Measurements from ENCODE around the gene TRAPPC12. TPM values are rescaled to one million over a fixed set of nuclear protein-coding genes. Genes with fewer than 3 reads are reported as not detected.

Gene TRAPPC12
- total and polyA plus RNA-seq, 12 donors: 71.9 to 256 (median 89.6) TPM

GRCh38 chr2:3476321-3476984, 97.0 kb downstream of the TRAPPC12 start:
- Histone ChIP-seq H3K9me3 (no peaks in the 10 kb centered on the region), H3K36me3 (peaks cover 0 to 97% (median 13%) of the 10 kb centered on the region in 9 donors), H3K4me1 (peaks cover under 1 to 20% (median 14%) of the 10 kb centered on the region in 9 donors), H3K27ac (no peak overlapping the region), H3K27me3 (no peaks in the 10 kb centered on the region), H3K4me3 (no peak overlapping the region)
- intact Hi-C loops (cut with DNase I): no loop called here
- TF ChIP-seq CTCF (IDR thresholded peaks at IDR 0.05): no peak
- WGBS, 2 donors: 73 to 82% methylated on average over 14 of the region's 14 CpGs
- ATAC-seq (no peak), DNase-seq (no peak)

- 57 to 75% methylated on average over 5 of the region's 5 CpGs for WGBS, 2 donors
- DNase-seq (no peak), ATAC-seq (no peak)
- no peak overlapping the region for H3K4me3 ChIP-seq
- no peaks in the 10 kb centered on the region for H3K9me3 ChIP-seq
- no peaks in the 10 kb centered on the region for H3K27me3 ChIP-seq
- H3K4me1 ChIP-seq: peaks cover 0 to 15% (median 9%) of the 10 kb centered on the region in 9 donors
- peaks cover 0 to 97% (median 13%) of the 10 kb centered on the region in 9 donors for H3K36me3 ChIP-seq
- H3K27ac ChIP-seq: no peak overlapping the region
- no peak for TF ChIP-seq CTCF (IDR thresholded peaks at IDR 0.05)
- intact Hi-C loops (cut with DNase I): no loop called here
These were observed 97.5 kb downstream of the TRAPPC12 start for GRCh38 chr2:3476985-3477327.

- DNase-seq: no peak
- Histone ChIP-seq H3K4me3 (no peak overlapping the region), H3K27ac (no peak overlapping the region), H3K27me3 (no peaks in the 10 kb centered on the region), H3K36me3 (peaks cover 0 to 97% (median 13%) of the 10 kb centered on the region in 9 donors), H3K4me1 (peaks cover 0 to 3% (median 0%) of the 10 kb centered on the region in 9 donors), H3K9me3 (no peaks in the 10 kb centered on the region)
- intact Hi-C loops (cut with DNase I): no loop called here
- no peak for ATAC-seq
- TF ChIP-seq CTCF (IDR thresholded peaks at IDR 0.05): no peak
- 94% methylated on average over 19 of the region's 19 CpGs for WGBS, 2 donors
These were observed 99.4 kb downstream of the TRAPPC12 start for GRCh38 chr2:3478846-3479385.

- ATAC-seq (no peak), DNase-seq (no peak)
- Histone ChIP-seq H3K36me3 (peaks cover 0 to 89% (median 13%) of the 10 kb centered on the region in 9 donors), H3K9me3 (no peaks in the 10 kb centered on the region), H3K4me3 (no peak overlapping the region), H3K27me3 (no peaks in the 10 kb centered on the region), H3K4me1 (peaks cover 0 to 3% (median 0%) of the 10 kb centered on the region in 9 donors), H3K27ac (no peak overlapping the region)
- intact Hi-C loops (cut with DNase I): no loop called here
- WGBS, 2 donors: 86 to 88% methylated on average over 31 of the region's 31 CpGs
- no peak for TF ChIP-seq CTCF (IDR thresholded peaks at IDR 0.05)
These were observed 100.2 kb downstream of the TRAPPC12 start for GRCh38 chr2:3479430-3480320.

Measured in heart right ventricle (tissue), 16 donors.